WTC11 (cell line): ENCODE results near the gene PHLPP1. TPM values are rescaled to one million over a fixed set of nuclear protein-coding genes. Genes with fewer than 3 reads are reported as not detected.
A peak's percentile ranks its signal among the peaks of the same experiment; 100 is the strongest.

Experiments
- ATAC-seq: fragments of 200-7000 bp; cut with Tn5 transposase; 2 replicates; pipeline ENCODE4 v1.10.0; 2021; ENCODE audit warnings: mild to moderate bottlenecking, moderate library complexity
- CTCF ChIA-PET: fragments of 300-600 bp; sonication (Branson Sonifier 250); formaldehyde crosslinking; loops from one replicate; lab custom pipeline; 2021; ENCODE audit warnings: antibody characterized with exemption; lab: Charles Lee
- POLR2A ChIA-PET: fragments of 350-600 bp; sonication (Branson Sonifier 250); formaldehyde crosslinking; loops from one replicate; lab custom pipeline; 2021; ENCODE audit warnings: antibody characterized with exemption; lab: Charles Lee
- DNase-seq: peaks from one replicate; pipeline ENCODE4 v3.0.0; 2021; ENCODE audit warnings: low spot score
- H3K27ac Mint-ChIP-seq: 2 replicates; pipeline ENCODE4 v1.8.0; 2021; ENCODE audit warnings: mixed read lengths
- H3K27me3 Mint-ChIP-seq: 2 replicates; pipeline ENCODE4 v1.8.0; 2021; ENCODE audit warnings: low read depth, mild to moderate bottlenecking, moderate library complexity, mixed read lengths
- H3K36me3 Mint-ChIP-seq: 2 replicates; pipeline ENCODE4 v1.8.0; 2021; ENCODE audit warnings: mixed read lengths
- H3K4me1 Mint-ChIP-seq: 2 replicates; pipeline ENCODE4 v1.8.0; 2022; ENCODE audit warnings: mixed read lengths
- H3K4me3 Mint-ChIP-seq: 2 replicates; pipeline ENCODE4 v1.8.0; 2021; ENCODE audit warnings: mild to moderate bottlenecking, moderate library complexity, mixed read lengths
- H3K9me3 Mint-ChIP-seq: 2 replicates; pipeline ENCODE4 v1.8.0; 2021; ENCODE audit warnings: mixed read lengths
- HMGA2 ChIP-seq: fragments of 250-450 bp; sonication (Bioruptor Pico); IDR thresholded peaks from 2 replicates; pipeline ENCODE4 v1.4.0; 2021; ENCODE audit warnings: mild to moderate bottlenecking, moderate library complexity
- MXD4 ChIP-seq: fragments of 250-450 bp; sonication (Bioruptor Pico); IDR thresholded peaks from 2 replicates; pipeline ENCODE4 v1.8.0; 2021; ENCODE audit warnings: mild to moderate bottlenecking, moderate library complexity, borderline replicate concordance
- NFATC4 ChIP-seq: fragments of 250-450 bp; sonication (Bioruptor Pico); IDR thresholded peaks from 2 replicates; pipeline ENCODE4 v1.9.0; 2021; ENCODE audit warnings: mild to moderate bottlenecking
- RELA ChIP-seq: sonication (generic); formaldehyde crosslinking; IDR thresholded peaks from 2 replicates; pipeline ENCODE4 v1.8.1; 2022; ENCODE audit warnings: missing genetic modification reagents, mild to moderate bottlenecking, borderline replicate concordance
- TCF7 ChIP-seq: sonication (generic); formaldehyde crosslinking; IDR thresholded peaks from 2 replicates; pipeline ENCODE4 v1.8.0; 2022; ENCODE audit warnings: mild to moderate bottlenecking, low read depth, missing genetic modification reagents, moderate library complexity
- ZNF219 ChIP-seq: sonication (generic); formaldehyde crosslinking; IDR thresholded peaks from 2 replicates; pipeline ENCODE4 v1.8.0; 2023; ENCODE audit warnings: missing genetic modification reagents, mild to moderate bottlenecking, borderline replicate concordance
- ZNF423 ChIP-seq: fragments of 250-450 bp; sonication (Bioruptor Pico); IDR thresholded peaks from 2 replicates; pipeline ENCODE4 v2.1.2; 2022; ENCODE audit warnings: mild to moderate bottlenecking, moderate library complexity
- total RNA-seq: library from RNA; stranded (reverse); gene quantifications from 3 replicates; pipeline ENCODE4 v1.2.3, GENCODE V29; 2021
- TF ChIP-seq, protein P1 (sequence below): fragments of 250-450 bp; sonication (Bioruptor Pico); conservative IDR thresholded peaks from 2 replicates; pipeline ENCODE4 v1.9.0; 2021; ENCODE audit warnings: mild to moderate bottlenecking
- TF ChIP-seq, protein P2 (sequence below): sonication (generic); formaldehyde crosslinking; IDR thresholded peaks from 2 replicates; pipeline ENCODE4 v1.8.1; 2023; ENCODE audit warnings: mild to moderate bottlenecking, moderate library complexity, missing genetic modification reagents
- TF ChIP-seq, protein P3 (sequence below): fragments of 200-600 bp; IDR thresholded peaks from 2 replicates; pipeline ENCODE4 v1.8.0; 2022; ENCODE audit warnings: antibody characterized with exemption
- TF ChIP-seq, protein P4 (sequence below): sonication (generic); formaldehyde crosslinking; IDR thresholded peaks from 2 replicates; pipeline ENCODE4 v1.8.0; 2022; ENCODE audit warnings: missing genetic modification reagents
- TF ChIP-seq, protein P5 (sequence below): fragments of 250-450 bp; sonication (Bioruptor Pico); IDR thresholded peaks from 2 replicates; pipeline ENCODE4 v1.9.0; 2021; ENCODE audit warnings: mild to moderate bottlenecking, borderline replicate concordance

PHLPP1 gene
- total RNA-seq, 1 experiment from 2014 or later: 52.0 TPM

DNA sequence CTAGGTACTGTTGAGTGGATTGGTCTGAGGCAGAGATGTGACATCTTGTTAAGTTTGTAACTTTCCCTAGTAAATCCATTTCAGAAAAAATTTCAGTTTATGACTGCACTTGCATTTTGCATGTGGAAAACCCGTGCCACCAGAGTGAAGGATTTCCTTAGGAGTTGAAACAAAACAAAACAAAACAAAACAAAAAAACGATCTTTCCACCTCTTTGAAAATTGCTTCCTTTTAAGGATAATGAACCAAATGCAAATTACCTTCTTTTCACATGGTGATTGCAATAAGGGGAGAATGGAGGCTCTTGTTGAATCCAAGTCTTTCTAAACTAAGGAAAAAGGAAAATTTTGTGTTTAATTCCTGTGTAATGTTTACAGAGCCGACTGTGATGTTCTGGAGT lies 43.2 kb downstream of the PHLPP1 start (continued):
- TF ChIP-seq, protein P1, sequence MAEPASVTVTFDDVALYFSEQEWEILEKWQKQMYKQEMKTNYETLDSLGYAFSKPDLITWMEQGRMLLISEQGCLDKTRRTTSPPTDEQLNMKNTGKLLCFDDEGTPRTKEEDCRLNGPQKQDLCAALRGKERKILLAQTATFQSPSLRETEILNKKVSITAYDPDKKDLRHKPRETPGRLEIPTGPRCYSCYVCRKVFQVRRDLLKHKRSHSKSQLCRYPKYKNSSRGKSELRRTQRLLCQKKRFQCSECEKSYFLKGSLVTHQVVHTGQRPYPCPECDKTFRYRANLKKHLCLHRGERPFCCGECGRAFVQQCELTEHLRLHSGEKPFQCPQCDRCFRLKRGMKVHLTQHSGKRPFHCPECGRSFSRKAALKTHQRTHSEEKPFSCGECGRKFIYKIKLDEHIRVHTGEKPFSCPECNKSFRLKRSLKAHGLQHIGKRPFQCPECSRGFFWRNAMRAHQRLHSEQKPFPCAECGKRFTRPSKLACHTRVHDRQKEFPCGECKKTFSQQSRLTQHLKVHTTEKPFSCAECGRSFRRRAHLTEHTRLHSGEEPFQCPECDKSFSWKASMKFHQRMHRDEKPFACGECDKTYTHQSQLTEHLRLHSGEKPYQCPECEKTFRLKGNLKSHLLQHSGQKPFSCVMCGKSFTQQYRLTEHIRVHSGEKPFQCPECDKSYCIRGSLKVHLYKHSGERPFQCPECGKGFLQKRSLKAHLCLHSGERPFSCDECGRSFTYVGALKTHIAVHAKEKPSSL: no peak
- TF ChIP-seq RELA (CRISPR knock-in tag): no peak
- TF ChIP-seq ZNF219 (CRISPR knock-in tag): no peak
- TF ChIP-seq HMGA2: no peak
- TF ChIP-seq, protein P2, sequence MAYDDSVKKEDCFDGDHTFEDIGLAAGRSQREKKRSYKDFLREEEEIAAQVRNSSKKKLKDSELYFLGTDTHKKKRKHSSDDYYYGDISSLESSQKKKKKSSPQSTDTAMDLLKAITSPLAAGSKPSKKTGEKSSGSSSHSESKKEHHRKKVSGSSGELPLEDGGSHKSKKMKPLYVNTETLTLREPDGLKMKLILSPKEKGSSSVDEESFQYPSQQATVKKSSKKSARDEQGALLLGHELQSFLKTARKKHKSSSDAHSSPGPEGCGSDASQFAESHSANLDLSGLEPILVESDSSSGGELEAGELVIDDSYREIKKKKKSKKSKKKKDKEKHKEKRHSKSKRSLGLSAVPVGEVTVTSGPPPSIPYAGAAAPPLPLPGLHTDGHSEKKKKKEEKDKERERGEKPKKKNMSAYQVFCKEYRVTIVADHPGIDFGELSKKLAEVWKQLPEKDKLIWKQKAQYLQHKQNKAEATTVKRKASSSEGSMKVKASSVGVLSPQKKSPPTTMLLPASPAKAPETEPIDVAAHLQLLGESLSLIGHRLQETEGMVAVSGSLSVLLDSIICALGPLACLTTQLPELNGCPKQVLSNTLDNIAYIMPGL (CRISPR knock-in tag): no peak

DNA sequence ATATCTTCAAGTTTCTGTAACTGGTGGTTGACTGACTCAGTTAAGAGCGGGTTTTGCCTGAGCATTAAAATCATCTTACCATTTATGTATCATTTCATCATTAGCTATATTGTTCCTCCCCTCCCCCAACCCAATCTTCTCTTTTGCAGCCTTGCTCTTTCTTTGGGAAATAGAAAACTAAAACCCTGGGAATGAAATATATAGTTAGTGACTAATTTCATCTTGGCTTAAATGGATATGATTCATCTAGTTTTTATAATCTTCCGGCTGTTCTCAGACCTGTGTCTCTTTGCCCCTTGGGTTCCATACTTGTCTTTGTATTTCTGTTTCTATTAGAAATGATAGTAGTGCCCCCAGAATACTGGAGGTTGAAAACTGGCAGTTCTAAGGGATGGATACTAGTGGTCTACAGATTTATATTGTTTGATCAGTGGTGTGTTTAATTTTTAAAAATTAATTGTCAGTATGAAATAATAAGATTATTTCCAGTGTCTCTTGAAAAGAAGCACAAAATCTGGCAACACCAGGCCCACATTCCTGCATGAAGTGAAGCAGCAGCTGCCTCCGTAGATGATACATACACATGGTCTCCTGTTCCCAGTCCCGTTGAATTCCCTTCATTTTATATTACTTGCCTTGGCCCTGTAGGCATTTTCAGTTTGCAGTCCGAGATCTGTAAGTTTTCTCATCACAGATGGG lies 44.5 kb downstream of the PHLPP1 start:
- ChIA-PET CTCF (interaction anchor here (0.7 to 1.3 kb wide), 3 partner anchors 20 to 198 kb away, joined by 3 read pairs; partner anchors contain the start of gene PHLPP1), POLR2A (interaction anchor here (2.9 kb wide), 1 partner anchor 44 kb away, joined by 19 read pairs; the partner anchor contains the start of gene PHLPP1)
- H3K4me3 Mint-ChIP-seq: peak overlapping the region; percentile 53
- peaks cover 80% of the 10 kb centered on the region for H3K4me1 Mint-ChIP-seq
- ATAC-seq: peak; percentile 36
- TF ChIP-seq TCF7: no peak
- no peak for TF ChIP-seq MXD4
- no peak for TF ChIP-seq NFATC4
- TF ChIP-seq, protein P3, sequence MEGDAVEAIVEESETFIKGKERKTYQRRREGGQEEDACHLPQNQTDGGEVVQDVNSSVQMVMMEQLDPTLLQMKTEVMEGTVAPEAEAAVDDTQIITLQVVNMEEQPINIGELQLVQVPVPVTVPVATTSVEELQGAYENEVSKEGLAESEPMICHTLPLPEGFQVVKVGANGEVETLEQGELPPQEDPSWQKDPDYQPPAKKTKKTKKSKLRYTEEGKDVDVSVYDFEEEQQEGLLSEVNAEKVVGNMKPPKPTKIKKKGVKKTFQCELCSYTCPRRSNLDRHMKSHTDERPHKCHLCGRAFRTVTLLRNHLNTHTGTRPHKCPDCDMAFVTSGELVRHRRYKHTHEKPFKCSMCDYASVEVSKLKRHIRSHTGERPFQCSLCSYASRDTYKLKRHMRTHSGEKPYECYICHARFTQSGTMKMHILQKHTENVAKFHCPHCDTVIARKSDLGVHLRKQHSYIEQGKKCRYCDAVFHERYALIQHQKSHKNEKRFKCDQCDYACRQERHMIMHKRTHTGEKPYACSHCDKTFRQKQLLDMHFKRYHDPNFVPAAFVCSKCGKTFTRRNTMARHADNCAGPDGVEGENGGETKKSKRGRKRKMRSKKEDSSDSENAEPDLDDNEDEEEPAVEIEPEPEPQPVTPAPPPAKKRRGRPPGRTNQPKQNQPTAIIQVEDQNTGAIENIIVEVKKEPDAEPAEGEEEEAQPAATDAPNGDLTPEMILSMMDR: no peak
- no peaks in the 10 kb centered on the region for H3K36me3 Mint-ChIP-seq
- no peak for DNase-seq
- peak overlapping the region; percentile 99 for H3K27ac Mint-ChIP-seq
- no peaks in the 10 kb centered on the region for H3K27me3 Mint-ChIP-seq
- no peaks in the 10 kb centered on the region for H3K9me3 Mint-ChIP-seq

DNA sequence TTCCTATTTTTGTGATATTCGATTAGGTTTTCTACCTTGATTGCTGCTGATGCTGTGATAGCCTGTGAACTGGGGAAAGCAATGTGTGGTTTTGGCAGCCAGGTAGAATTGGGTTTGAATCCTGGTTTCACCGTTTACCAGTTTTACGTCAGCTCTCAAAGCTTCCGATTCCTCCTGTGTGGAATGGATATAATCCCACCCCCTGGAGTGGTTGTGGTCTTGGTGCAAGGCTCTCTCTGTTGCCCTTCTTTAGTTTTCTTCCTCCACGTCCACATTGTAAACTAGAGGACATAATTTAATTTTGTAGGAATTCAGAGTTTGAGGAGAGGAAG lies 45.0 kb downstream of the PHLPP1 start:
- POLR2A ChIA-PET: interaction anchor here (2.9 kb wide), 1 partner anchor 44 kb away, joined by 19 read pairs; the partner anchor contains the start of gene PHLPP1
- ATAC-seq (peak; percentile 47), DNase-seq (no peak)
- TF ChIP-seq, protein P4, sequence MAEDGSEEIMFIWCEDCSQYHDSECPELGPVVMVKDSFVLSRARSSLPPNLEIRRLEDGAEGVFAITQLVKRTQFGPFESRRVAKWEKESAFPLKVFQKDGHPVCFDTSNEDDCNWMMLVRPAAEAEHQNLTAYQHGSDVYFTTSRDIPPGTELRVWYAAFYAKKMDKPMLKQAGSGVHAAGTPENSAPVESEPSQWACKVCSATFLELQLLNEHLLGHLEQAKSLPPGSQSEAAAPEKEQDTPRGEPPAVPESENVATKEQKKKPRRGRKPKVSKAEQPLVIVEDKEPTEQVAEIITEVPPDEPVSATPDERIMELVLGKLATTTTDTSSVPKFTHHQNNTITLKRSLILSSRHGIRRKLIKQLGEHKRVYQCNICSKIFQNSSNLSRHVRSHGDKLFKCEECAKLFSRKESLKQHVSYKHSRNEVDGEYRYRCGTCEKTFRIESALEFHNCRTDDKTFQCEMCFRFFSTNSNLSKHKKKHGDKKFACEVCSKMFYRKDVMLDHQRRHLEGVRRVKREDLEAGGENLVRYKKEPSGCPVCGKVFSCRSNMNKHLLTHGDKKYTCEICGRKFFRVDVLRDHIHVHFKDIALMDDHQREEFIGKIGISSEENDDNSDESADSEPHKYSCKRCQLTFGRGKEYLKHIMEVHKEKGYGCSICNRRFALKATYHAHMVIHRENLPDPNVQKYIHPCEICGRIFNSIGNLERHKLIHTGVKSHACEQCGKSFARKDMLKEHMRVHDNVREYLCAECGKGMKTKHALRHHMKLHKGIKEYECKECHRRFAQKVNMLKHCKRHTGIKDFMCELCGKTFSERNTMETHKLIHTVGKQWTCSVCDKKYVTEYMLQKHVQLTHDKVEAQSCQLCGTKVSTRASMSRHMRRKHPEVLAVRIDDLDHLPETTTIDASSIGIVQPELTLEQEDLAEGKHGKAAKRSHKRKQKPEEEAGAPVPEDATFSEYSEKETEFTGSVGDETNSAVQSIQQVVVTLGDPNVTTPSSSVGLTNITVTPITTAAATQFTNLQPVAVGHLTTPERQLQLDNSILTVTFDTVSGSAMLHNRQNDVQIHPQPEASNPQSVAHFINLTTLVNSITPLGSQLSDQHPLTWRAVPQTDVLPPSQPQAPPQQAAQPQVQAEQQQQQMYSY (CRISPR knock-in tag): peak; percentile 71; the same call in 1 of the 2 replicates
- peak; percentile 26; the same call in 1 of the 2 replicates for TF ChIP-seq ZNF423 (CRISPR knock-in tag)
- TF ChIP-seq, protein P5, sequence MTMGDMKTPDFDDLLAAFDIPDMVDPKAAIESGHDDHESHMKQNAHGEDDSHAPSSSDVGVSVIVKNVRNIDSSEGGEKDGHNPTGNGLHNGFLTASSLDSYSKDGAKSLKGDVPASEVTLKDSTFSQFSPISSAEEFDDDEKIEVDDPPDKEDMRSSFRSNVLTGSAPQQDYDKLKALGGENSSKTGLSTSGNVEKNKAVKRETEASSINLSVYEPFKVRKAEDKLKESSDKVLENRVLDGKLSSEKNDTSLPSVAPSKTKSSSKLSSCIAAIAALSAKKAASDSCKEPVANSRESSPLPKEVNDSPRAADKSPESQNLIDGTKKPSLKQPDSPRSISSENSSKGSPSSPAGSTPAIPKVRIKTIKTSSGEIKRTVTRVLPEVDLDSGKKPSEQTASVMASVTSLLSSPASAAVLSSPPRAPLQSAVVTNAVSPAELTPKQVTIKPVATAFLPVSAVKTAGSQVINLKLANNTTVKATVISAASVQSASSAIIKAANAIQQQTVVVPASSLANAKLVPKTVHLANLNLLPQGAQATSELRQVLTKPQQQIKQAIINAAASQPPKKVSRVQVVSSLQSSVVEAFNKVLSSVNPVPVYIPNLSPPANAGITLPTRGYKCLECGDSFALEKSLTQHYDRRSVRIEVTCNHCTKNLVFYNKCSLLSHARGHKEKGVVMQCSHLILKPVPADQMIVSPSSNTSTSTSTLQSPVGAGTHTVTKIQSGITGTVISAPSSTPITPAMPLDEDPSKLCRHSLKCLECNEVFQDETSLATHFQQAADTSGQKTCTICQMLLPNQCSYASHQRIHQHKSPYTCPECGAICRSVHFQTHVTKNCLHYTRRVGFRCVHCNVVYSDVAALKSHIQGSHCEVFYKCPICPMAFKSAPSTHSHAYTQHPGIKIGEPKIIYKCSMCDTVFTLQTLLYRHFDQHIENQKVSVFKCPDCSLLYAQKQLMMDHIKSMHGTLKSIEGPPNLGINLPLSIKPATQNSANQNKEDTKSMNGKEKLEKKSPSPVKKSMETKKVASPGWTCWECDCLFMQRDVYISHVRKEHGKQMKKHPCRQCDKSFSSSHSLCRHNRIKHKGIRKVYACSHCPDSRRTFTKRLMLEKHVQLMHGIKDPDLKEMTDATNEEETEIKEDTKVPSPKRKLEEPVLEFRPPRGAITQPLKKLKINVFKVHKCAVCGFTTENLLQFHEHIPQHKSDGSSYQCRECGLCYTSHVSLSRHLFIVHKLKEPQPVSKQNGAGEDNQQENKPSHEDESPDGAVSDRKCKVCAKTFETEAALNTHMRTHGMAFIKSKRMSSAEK (CRISPR knock-in tag): no peak
- peak overlapping the region; percentile 53 for H3K4me3 Mint-ChIP-seq
- no peaks in the 10 kb centered on the region for H3K9me3 Mint-ChIP-seq
- peak overlapping the region; percentile 99 for H3K27ac Mint-ChIP-seq
- H3K36me3 Mint-ChIP-seq: no peaks in the 10 kb centered on the region
- H3K27me3 Mint-ChIP-seq: no peaks in the 10 kb centered on the region
- CTCF ChIA-PET: interaction anchor here (0.7 to 1.3 kb wide), 3 partner anchors 20 to 198 kb away, joined by 3 read pairs; partner anchors contain the start of gene PHLPP1
- H3K4me1 Mint-ChIP-seq: peaks cover 80% of the 10 kb centered on the region
